Activated T-cell treated with anti-CD3 and anti-CD28 coated beads, Interleukin-2, amount 50 U/mL, for 48 hours (primary cell): ENCODE results near the gene PUM2.

Experiments used
- DNase-seq, 2 experiments: peaks; one replicate each; pipeline ENCODE4 v3.0.0-alpha.2; 2020

Gene PUM2

GRCh38 chr2:20227894-20228505, 122.6 kb downstream of the PUM2 start:
- no peak for DNase-seq

- no peak for DNase-seq
Observed at GRCh38 chr2:20226152-20226545, 124.5 kb downstream of the PUM2 start.

GRCh38 chr2:20225294-20226151, 125.1 kb downstream of the PUM2 start:
- DNase-seq = peak; percentile 68 to 72

- peak; percentile 27 to 49 for DNase-seq
Observed at GRCh38 chr2:20224716-20225293, 125.8 kb downstream of the PUM2 start, which contains the start of gene SDC1. Gene SDC1 (minus strand): TSS chr2:20225130. CDS start chr2:20224867, 263 bp downstream.

- peak in 1 of 2 experiments; percentile 29 for DNase-seq
Observed at GRCh38 chr2:20224164-20224715, 126.4 kb downstream of the PUM2 start.

GRCh38 chr2:20223407-20224163, 127.1 kb downstream of the PUM2 start:
- peak; percentile 35 to 51 for DNase-seq

GRCh38 chr2:20222769-20223406, 127.8 kb downstream of the PUM2 start:
- no peak for DNase-seq

GRCh38 chr2:20222014-20222768, 128.5 kb downstream of the PUM2 start:
- no peak for DNase-seq

- no peak for DNase-seq
Observed at GRCh38 chr2:20221555-20221973, 129.1 kb downstream of the PUM2 start.

GRCh38 chr2:20220806-20221554, 129.7 kb downstream of the PUM2 start:
- DNase-seq = no peak

- DNase-seq = no peak
Observed at GRCh38 chr2:20219763-20220380, 130.8 kb downstream of the PUM2 start.

- no peak for DNase-seq
Observed at GRCh38 chr2:20218331-20219320, 132.0 kb downstream of the PUM2 start.

- DNase-seq = no peak
Observed at GRCh38 chr2:20217041-20217970, 133.3 kb downstream of the PUM2 start.

- DNase-seq = no peak
Observed at GRCh38 chr2:20216130-20217025, 134.3 kb downstream of the PUM2 start.

GRCh38 chr2:20215183-20216040, 135.2 kb downstream of the PUM2 start:
- DNase-seq = no peak
